ENCODE data around the gene TAS1R1. TPM values are rescaled to one million over a fixed set of nuclear protein-coding genes. Genes with fewer than 3 reads are reported as not detected.

TAS1R1 gene
- total and polyA plus RNA-seq, 9 of the 15 experiments (the other 6 are each of a cell fraction or from before 2014, with no cell fraction given), result 0.06 TPM; not detected in 8

DNA sequence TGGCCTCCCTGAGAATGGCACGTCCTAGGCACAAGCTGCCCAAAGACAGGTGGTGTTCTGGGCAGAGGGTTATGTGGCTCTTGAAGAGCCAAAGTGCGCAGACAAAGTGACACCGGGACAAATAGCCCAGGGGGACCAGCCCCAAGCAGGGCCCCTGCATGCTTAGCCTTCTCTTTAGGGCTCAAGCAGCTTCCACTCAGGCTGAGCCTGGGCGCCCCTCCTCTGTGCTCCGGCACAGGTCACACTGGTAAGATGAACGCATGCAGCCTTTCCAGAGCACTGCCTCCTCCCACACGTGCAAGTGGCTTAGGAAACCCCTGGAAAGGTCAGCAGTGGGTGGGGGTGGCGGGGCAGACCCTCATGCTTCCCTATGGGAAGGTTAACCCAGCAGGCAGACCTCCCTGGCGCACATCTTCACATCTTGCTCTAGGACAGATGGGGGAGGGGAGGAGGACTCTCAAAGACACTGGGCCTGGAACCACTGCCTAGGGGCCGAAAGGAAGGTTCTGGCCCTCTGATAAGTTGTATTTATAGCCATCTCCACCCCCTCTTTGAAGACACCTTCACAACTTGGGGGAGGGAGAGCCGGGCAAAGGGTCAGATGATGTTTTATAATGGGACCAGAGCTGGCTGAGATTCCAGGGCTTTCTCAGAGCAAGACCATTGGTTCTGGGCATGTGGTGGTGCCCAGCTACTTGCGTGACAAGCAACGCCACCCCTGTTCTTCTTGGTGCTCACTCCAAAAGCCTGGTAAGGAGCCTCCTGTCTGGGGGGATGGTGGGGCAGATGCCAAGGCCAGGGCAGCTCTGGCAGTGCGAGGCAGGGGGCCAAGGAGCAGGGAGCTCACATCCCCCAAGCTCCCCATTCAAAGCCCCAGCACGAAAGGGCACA is 42.0 kb downstream of the TAS1R1 start:
- ChIA-PET POLR2A (interaction anchor here (0.6 to 10.7 kb wide), 8 partner anchors 12 to 90 kb away, joined by 3 to 221 read pairs (median 3); partner anchors contain the start of gene ZBTB48), CTCF (ENCODE audit: low intra/inter-chr PET ratio) (no interaction called here)
- Histone ChIP-seq H3K27ac (ENCODE audit: extremely low read depth, low read depth, low read length) (no peak overlapping the region), H3K9ac (ENCODE audit: insufficient read depth in 1 of 2, low read depth in 2 of 2, low read length in 2 of 2) (peak overlapping the region in 1 of 2 experiments; percentile 60; a peak in 2 of 4 replicates), H3K9me3 (replicated peaks; ENCODE audit: control insufficient read depth, insufficient read depth, low read depth, low read length) (no peaks in the 10 kb centered on the region), H3K36me3 (ENCODE audit: control insufficient read depth, insufficient read depth, low read length) (peaks cover 85% of the 10 kb centered on the region), H2AFZ (ENCODE audit: low read depth, low read length) (no peak overlapping the region), H3K4me3 (no peak overlapping the region), H4K20me1 (replicated peaks; ENCODE audit: control insufficient read depth, insufficient read depth, low read length) (peaks cover 63% of the 10 kb centered on the region), H3K27me3 (ENCODE audit: control insufficient read depth in 2 of 2, insufficient read depth in 2 of 2, low read length in 2 of 2) (no peaks in the 10 kb centered on the region), H3K4me2 (ENCODE audit: insufficient read depth, low read length) (no peak overlapping the region), H3K9me1 (ENCODE audit: control insufficient read depth, insufficient read depth, low read length) (peaks cover 23% of the 10 kb centered on the region), H3K79me2 (ENCODE audit: control insufficient read depth, insufficient read depth, low read length) (peaks cover 73% of the 10 kb centered on the region), H3K4me1 (replicated peaks in 1 of 2; ENCODE audit: control insufficient read depth in 2 of 2, insufficient read depth in 2 of 2, low read length in 2 of 2) (peaks cover 23 to 51% of the 10 kb centered on the region in 2 experiments)
- intact Hi-C loops (cut with micrococcal nuclease), result no loop called here
- in situ Hi-C loops (cut with MboI), result no loop called here
- no peak for TF ChIP-seq BRCA1 (IDR thresholded peaks at IDR 0.05)
- no peak for TF ChIP-seq BRCA1 (CRISPR knock-in tag; IDR thresholded peaks at IDR 0.05)
- 0 out of 2 replicates have a peak, but pooled peaks have one; percentile 12 for TF ChIP-seq POLR2G (IDR thresholded peaks at IDR 0.05; ENCODE audit: low read depth, low read length)
- TF ChIP-seq POLR2AphosphoS2 (IDR thresholded peaks at IDR 0.05; ENCODE audit: low read length), result no peak
- TF ChIP-seq YBX1 (IDR thresholded peaks at IDR 0.05), result no peak
- peak; percentile 39; the same call in 1 of the 2 replicates for TF ChIP-seq RBFOX2 (IDR thresholded peaks at IDR 0.05; ENCODE audit: low read depth, low read length)
- ATAC-seq, result no peak
- FAIRE-seq, result no peak
- no peak for DNase-seq (ENCODE audit: extremely low read depth in 1 of 4, low spot score in 3 of 4)
- 88% methylated on average over 15 of the region's 15 CpGs for WGBS (ENCODE audit: insufficient coverage, low coverage, missing lambda C conversion rate)
- no TSS peak for BruUV-seq (replicated peaks)
